Stimulated activated naive CD8-positive, alpha-beta T cell treated with anti-CD3 and anti-CD28 coated beads, Interleukin-15, amount 100 ng/mL, for 72 hours (primary cell): ENCODE results near the gene LMX1A.

Source experiments
- ATAC-seq: fragments of 150-1000 bp; cut with Tn5 transposase; 2 replicates; pipeline ENCODE4 v1.10.0; 2021; ENCODE audit warnings: mild to moderate bottlenecking, moderate library complexity
- DNase-seq, 2 donors: peaks; one replicate each; pipeline ENCODE4 v3.0.0; 2021 to 2022
- H3K27ac Mint-ChIP-seq, 2 donors: one replicate each; pipeline ENCODE4 v1.8.0; 2022; ENCODE audit warnings: mild to moderate bottlenecking in 2 of 2, mixed read lengths in 2 of 2, moderate library complexity in 2 of 2
- H3K27me3 Mint-ChIP-seq: one replicate; pipeline ENCODE4 v1.8.0; 2022; ENCODE audit warnings: mixed read lengths
- H3K4me1 Mint-ChIP-seq: one replicate; pipeline ENCODE4 v1.8.0; 2022; ENCODE audit warnings: mild to moderate bottlenecking, mixed read lengths
- H3K4me3 Mint-ChIP-seq, 2 donors: one replicate each; pipeline ENCODE4 v1.8.0; 2022; ENCODE audit warnings: mild to moderate bottlenecking in 2 of 2, mixed read lengths in 2 of 2, moderate library complexity in 1 of 2
- H3K9me3 Mint-ChIP-seq, 2 donors: one replicate each; pipeline ENCODE4 v1.8.0; 2022; ENCODE audit warnings: mixed read lengths in 2 of 2

The LMX1A gene

GRCh38 chr1:165350840-165351239 is 5.7 kb downstream of the LMX1A start:
- no peak for ATAC-seq
- H3K4me3 Mint-ChIP-seq: no peak overlapping the region

DNA sequence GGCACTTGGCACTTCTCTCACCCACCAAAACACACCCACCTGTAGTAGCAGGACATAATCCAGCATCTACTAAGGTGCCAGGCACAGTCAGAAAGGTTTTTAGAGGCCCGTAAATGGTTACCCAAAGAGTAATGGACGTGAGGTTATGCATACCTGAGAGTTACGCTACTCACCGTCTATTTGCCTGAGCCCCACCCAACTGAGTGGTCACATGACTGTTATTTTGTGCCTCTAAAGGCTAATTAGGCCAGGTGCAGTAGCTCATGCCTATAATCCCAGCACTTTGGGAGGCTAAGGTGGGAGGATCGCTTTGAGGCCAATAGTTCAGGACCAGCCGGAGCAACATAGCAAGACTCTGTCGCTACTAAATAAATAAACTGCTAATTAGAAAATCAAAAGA is 11.0 kb downstream of the LMX1A start:
- Mint-ChIP-seq H3K27me3 (peaks cover 88% of the 10 kb centered on the region), H3K27ac (no peak overlapping the region), H3K9me3 (no peaks in the 10 kb centered on the region), H3K4me1 (no peaks in the 10 kb centered on the region), H3K4me3 (no peak overlapping the region)
- no peak for DNase-seq
- no peak for ATAC-seq

More at GRCh38 chr1:165350840-165351239, 5.7 kb downstream of the LMX1A start:
- Mint-ChIP-seq H3K9me3 (no peaks in the 10 kb centered on the region), H3K4me1 (peaks cover 25% of the 10 kb centered on the region), H3K27me3 (peaks cover 97% of the 10 kb centered on the region), H3K27ac (no peak overlapping the region)
- no peak for DNase-seq

GRCh38 chr1:165344736-165345135 is 11.8 kb downstream of the LMX1A start:
- no peak for ATAC-seq
- H3K4me1 Mint-ChIP-seq: no peaks in the 10 kb centered on the region
- H3K27ac Mint-ChIP-seq: no peak overlapping the region
- no peak for DNase-seq
- H3K9me3 Mint-ChIP-seq: no peaks in the 10 kb centered on the region
- H3K4me3 Mint-ChIP-seq: no peak overlapping the region
- peaks cover 86% of the 10 kb centered on the region for H3K27me3 Mint-ChIP-seq

DNA sequence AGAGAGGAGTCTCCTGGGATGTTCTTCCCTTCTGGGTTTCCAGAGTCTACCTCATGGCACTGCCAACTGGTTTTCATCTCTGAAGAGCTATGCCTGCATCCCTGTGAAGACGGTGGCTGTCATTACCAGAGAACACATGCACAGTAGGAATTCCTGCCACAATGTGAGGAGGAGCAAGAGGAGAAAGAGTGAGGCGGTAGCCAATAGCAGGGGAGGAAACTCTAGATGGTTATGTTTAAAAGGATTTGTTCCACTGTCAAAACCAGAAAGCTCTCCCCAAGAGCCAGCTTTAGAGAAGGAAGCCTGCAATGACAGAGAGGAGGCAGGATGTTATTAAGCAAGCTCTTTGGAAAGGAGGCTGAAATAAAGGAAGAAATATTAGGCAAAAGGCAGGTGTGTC is 12.3 kb downstream of the LMX1A start:
- no peaks in the 10 kb centered on the region for H3K4me1 Mint-ChIP-seq
- peaks cover 81% of the 10 kb centered on the region for H3K27me3 Mint-ChIP-seq
- no peaks in the 10 kb centered on the region for H3K9me3 Mint-ChIP-seq
- H3K4me3 Mint-ChIP-seq: no peak overlapping the region
- H3K27ac Mint-ChIP-seq: no peak overlapping the region
- DNase-seq: no peak
- no peak for ATAC-seq

- DNase-seq: no peak
- H3K27me3 Mint-ChIP-seq: peaks cover 68% of the 10 kb centered on the region
- no peaks in the 10 kb centered on the region for H3K9me3 Mint-ChIP-seq
- no peaks in the 10 kb centered on the region for H3K4me1 Mint-ChIP-seq
- H3K4me3 Mint-ChIP-seq: no peak overlapping the region
- ATAC-seq: no peak
- no peak overlapping the region for H3K27ac Mint-ChIP-seq
These were observed 13.9 kb downstream of the LMX1A start for GRCh38 chr1:165342587-165342986.

GRCh38 chr1:165342168-165342567 is 14.3 kb downstream of the LMX1A start:
- H3K9me3 Mint-ChIP-seq: no peaks in the 10 kb centered on the region
- H3K4me3 Mint-ChIP-seq: no peak overlapping the region
- no peak overlapping the region for H3K27ac Mint-ChIP-seq
- ATAC-seq (no peak), DNase-seq (no peak)
- peaks cover 64% of the 10 kb centered on the region for H3K27me3 Mint-ChIP-seq
- no peaks in the 10 kb centered on the region for H3K4me1 Mint-ChIP-seq

DNA sequence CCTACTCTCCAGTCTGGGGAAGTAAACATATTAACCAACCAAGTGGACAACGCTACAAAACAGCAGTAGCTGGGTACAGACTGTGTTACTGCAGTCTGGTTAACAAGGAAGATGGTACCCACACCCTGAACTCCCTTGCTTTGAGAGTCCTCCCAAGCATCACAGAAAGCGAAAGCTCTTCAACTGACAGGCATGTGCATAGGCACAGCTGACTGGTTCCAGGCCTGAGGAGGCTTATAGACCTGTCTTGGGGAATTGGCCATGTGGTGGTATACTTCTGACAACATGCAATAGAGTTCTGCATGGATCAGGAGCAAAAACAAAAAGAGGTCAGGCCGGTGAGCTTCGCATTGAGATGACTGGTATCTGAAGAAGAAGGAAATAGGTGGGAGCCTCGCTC is 17.4 kb downstream of the LMX1A start:
- H3K9me3 Mint-ChIP-seq: no peaks in the 10 kb centered on the region
- H3K27me3 Mint-ChIP-seq: peaks cover 33% of the 10 kb centered on the region

DNA sequence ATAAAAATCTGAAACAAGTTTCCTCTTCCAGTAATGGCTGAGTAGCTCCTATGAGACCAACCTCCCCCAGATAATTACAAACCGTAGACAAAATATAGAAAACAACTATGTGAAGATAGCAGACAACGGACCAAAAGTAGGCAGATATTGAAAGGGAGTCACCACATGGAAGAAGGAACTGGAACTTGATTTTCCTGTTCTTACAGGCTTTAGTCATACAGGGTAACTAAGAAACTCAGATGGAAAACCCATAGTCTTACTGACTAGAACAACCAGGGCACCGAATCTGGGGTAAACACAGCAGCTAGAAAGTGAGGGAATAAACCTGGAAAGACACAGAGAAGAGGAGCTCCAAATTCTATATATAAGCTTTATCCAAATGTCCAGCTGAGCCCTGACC is 26.0 kb downstream of the LMX1A start:
- H3K27ac Mint-ChIP-seq: no peak overlapping the region
- H3K9me3 Mint-ChIP-seq: no peaks in the 10 kb centered on the region
- no peak overlapping the region for H3K4me3 Mint-ChIP-seq
- ATAC-seq (no peak), DNase-seq (no peak)
- peaks cover 41% of the 10 kb centered on the region for H3K27me3 Mint-ChIP-seq
- no peaks in the 10 kb centered on the region for H3K4me1 Mint-ChIP-seq

More for the DNA sequence above, 17.4 kb downstream of the LMX1A start:
- no peak for DNase-seq
- no peaks in the 10 kb centered on the region for H3K4me1 Mint-ChIP-seq
- no peak overlapping the region for H3K27ac Mint-ChIP-seq
- ATAC-seq: no peak
- H3K4me3 Mint-ChIP-seq: no peak overlapping the region

- no peak for ATAC-seq
- Mint-ChIP-seq H3K4me1 (no peaks in the 10 kb centered on the region), H3K9me3 (no peaks in the 10 kb centered on the region), H3K4me3 (no peak overlapping the region), H3K27me3 (peaks cover 53% of the 10 kb centered on the region), H3K27ac (no peak overlapping the region)
- DNase-seq: no peak
These were observed 27.4 kb downstream of the LMX1A start for GRCh38 chr1:165329104-165329503.

DNA sequence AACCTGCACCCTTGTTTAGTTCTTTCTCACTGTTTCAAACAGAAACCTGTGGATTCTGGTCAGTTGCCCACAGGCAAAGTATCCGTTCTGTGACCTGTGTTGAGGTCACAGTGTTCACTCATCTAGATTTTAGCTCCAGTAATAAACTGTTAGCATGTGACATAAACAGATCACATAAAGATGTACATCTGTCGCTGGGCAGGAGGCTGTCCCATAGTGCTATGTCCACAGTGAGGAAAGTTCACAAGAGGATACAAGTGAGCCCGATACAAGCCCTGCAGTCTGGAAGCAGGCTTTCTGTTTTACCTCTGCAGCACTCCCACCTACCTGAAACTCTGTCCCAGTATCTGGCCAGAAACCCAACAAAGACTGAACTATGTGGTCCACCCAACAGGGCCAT is 28.4 kb downstream of the LMX1A start:
- H3K4me3 Mint-ChIP-seq: no peak overlapping the region
- ATAC-seq: no peak
- H3K27me3 Mint-ChIP-seq: peaks cover 61% of the 10 kb centered on the region
- no peaks in the 10 kb centered on the region for H3K4me1 Mint-ChIP-seq
- DNase-seq: no peak
- H3K9me3 Mint-ChIP-seq: no peaks in the 10 kb centered on the region
- no peak overlapping the region for H3K27ac Mint-ChIP-seq

- H3K27me3 Mint-ChIP-seq: peaks cover 61% of the 10 kb centered on the region
- H3K4me1 Mint-ChIP-seq: no peaks in the 10 kb centered on the region
- no peak overlapping the region for H3K27ac Mint-ChIP-seq
- DNase-seq (no peak), ATAC-seq (no peak)
- H3K9me3 Mint-ChIP-seq: no peaks in the 10 kb centered on the region
- H3K4me3 Mint-ChIP-seq: no peak overlapping the region
These were observed 29.0 kb downstream of the LMX1A start for GRCh38 chr1:165327538-165327937.

DNA sequence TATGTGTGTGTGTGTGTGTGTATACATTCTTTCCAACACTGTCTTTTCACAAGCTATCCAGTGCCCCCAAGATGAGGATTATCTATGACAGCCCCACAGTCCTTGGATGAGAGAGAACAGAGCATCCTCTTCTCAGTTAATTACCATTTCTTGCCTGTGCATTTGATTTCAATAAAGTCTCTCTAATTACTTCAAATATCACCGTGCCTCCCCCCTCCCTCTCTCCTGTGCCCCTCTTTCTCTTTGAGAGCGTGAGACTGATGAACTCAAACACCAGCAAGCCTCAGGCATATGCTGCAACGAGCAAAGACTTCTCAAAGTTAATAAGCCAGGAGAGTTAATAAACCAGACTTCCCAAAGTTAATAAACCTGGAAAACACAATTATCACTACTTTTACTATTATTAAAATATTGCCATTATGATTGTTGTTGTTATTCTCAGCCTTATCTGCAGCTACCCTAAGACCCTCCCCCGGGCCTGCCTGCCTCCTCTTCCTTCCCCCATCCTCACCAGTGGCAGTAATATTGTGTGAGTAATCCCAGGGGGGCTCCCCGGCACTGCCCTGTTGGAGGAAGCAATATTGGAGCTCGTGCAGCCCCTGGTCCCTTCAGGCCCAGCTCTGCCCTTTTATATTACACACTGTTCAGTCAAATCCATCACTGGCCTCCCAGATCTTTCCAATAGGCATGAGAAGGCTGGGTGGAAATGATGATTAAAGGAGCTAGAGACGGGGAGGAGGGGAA is 30.9 kb downstream of the LMX1A start:
- no peak for ATAC-seq
- Mint-ChIP-seq H3K27me3 (peaks cover 61% of the 10 kb centered on the region), H3K4me3 (no peak overlapping the region), H3K9me3 (no peaks in the 10 kb centered on the region), H3K4me1 (no peaks in the 10 kb centered on the region), H3K27ac (no peak overlapping the region)
- DNase-seq: no peak

DNA sequence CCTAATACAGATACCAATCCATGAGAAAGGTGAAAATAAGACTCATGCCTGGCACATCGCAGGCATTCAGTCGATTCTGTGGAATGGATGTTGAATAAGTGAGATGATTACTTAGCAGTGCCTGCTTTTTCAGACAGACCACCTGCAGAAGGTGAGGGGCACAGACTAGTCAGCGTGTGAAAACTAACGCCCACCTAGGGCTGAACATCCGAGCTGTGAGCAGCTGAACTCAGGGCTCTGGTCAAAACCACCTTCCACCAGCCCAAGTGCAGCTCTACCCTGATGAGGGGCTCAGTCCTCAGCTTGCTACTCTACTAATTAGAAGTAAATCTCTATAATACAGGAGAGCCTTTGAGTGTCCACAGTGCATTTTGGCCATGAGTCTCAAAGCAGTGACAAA is 32.5 kb downstream of the LMX1A start:
- Mint-ChIP-seq H3K27me3 (peaks cover 64% of the 10 kb centered on the region), H3K27ac (no peak overlapping the region), H3K9me3 (no peaks in the 10 kb centered on the region), H3K4me1 (no peaks in the 10 kb centered on the region), H3K4me3 (no peak overlapping the region)
- DNase-seq (no peak), ATAC-seq (no peak)

- peaks cover 0 to 2% of the 10 kb centered on the region in 2 donors for H3K9me3 Mint-ChIP-seq
- DNase-seq (no peak), ATAC-seq (no peak)
- peaks cover 56% of the 10 kb centered on the region for H3K27me3 Mint-ChIP-seq
- H3K27ac Mint-ChIP-seq: no peak overlapping the region
- H3K4me3 Mint-ChIP-seq: no peak overlapping the region
- no peaks in the 10 kb centered on the region for H3K4me1 Mint-ChIP-seq
These were observed 38.9 kb downstream of the LMX1A start for GRCh38 chr1:165317612-165318011.

DNA sequence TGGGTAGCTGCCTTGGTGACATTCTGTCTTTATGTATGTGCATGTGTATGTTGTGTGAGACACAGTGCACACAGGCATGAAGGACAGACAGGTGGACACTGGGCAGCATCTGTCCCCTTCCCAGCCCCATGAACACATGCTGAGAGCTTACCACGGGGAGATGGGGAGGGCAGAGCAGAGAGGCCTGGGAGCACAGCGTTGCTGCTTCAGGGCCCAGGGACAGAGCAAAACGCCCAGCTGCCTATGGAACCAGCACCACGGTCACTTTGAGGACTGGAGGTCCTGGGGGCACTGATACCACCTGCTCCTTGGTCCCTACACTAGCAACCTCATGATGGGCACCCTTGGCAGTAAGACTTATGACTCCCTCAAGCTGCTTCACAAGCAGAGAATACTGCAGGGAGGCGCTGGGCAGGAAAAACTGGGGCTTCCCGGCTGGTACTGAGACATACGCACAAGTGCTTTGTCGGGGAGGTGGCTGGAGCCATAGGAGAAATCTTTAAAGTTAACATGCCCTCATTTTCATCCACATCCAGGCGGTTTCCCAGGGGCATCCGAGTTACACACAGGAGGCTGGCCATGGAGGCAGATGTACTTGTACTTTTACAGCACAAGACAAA is 40.3 kb downstream of the LMX1A start:
- no peaks in the 10 kb centered on the region for H3K4me1 Mint-ChIP-seq
- H3K9me3 Mint-ChIP-seq: peaks cover 0 to 7% of the 10 kb centered on the region in 2 donors
- no peak overlapping the region for H3K4me3 Mint-ChIP-seq
- ATAC-seq: no peak
- peaks cover 61% of the 10 kb centered on the region for H3K27me3 Mint-ChIP-seq
- no peak overlapping the region for H3K27ac Mint-ChIP-seq
- DNase-seq: no peak

GRCh38 chr1:165315481-165315880 is 41.0 kb downstream of the LMX1A start:
- no peaks in the 10 kb centered on the region for H3K4me1 Mint-ChIP-seq
- no peak for ATAC-seq
- H3K27ac Mint-ChIP-seq: no peak overlapping the region
- no peak for DNase-seq
- H3K27me3 Mint-ChIP-seq: peaks cover 61% of the 10 kb centered on the region
- no peak overlapping the region for H3K4me3 Mint-ChIP-seq
- peaks cover 0 to 7% of the 10 kb centered on the region in 2 donors for H3K9me3 Mint-ChIP-seq

- peaks cover 51% of the 10 kb centered on the region for H3K27me3 Mint-ChIP-seq
These were observed 42.6 kb downstream of the LMX1A start for GRCh38 chr1:165313903-165314302.

More at GRCh38 chr1:165313903-165314302, 42.6 kb downstream of the LMX1A start:
- Mint-ChIP-seq H3K4me1 (no peaks in the 10 kb centered on the region), H3K9me3 (peaks cover 0 to 7% of the 10 kb centered on the region in 2 donors), H3K4me3 (no peak overlapping the region), H3K27ac (no peak overlapping the region)
- DNase-seq (no peak), ATAC-seq (no peak)
